ENCODE measurements around the gene NFYA.

GRCh38 chr6:41071923-41072835 lies 595 bp upstream of the NFYA start, which contains the start of gene OARD1:
- no peak for TF ChIP-seq EP300 (IDR thresholded peaks at IDR 0.05; ENCODE audit: borderline replicate concordance)
- TF ChIP-seq CREB1 (IDR thresholded peaks at IDR 0.05; ENCODE audit: low read depth), result no peak
